ENCODE data around the gene TMEFF1.

DNA sequence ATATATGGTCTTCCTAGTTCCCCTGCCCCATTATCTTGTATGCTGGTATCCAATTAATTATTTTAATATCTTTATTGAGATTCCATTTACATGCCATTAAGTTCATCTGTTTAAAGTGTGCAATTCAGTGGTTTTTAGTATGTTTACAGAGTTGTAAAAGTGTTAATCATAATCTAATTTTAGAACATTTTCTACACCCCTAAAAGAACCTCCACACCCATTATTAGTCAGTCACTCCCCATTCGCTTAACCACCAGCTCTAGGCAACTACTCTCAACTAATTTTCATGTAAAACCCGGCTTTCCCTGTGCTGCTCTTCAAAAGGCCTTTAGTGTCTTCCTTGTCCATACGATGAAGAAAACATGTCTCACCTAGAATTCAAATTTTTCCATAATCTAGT is 84.1 kb downstream of the TMEFF1 start:
- TF ChIP-seq, protein P1, sequence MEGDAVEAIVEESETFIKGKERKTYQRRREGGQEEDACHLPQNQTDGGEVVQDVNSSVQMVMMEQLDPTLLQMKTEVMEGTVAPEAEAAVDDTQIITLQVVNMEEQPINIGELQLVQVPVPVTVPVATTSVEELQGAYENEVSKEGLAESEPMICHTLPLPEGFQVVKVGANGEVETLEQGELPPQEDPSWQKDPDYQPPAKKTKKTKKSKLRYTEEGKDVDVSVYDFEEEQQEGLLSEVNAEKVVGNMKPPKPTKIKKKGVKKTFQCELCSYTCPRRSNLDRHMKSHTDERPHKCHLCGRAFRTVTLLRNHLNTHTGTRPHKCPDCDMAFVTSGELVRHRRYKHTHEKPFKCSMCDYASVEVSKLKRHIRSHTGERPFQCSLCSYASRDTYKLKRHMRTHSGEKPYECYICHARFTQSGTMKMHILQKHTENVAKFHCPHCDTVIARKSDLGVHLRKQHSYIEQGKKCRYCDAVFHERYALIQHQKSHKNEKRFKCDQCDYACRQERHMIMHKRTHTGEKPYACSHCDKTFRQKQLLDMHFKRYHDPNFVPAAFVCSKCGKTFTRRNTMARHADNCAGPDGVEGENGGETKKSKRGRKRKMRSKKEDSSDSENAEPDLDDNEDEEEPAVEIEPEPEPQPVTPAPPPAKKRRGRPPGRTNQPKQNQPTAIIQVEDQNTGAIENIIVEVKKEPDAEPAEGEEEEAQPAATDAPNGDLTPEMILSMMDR (IDR thresholded peaks at IDR 0.05), result no peak
- no peak for TF ChIP-seq POLR2A (IDR thresholded peaks at IDR 0.05)

Data from right lobe of liver (tissue), 4 donors.